Measurements from ENCODE around the gene CDKN2AIPNL. TPM values are rescaled to one million over a fixed set of nuclear protein-coding genes. Genes with fewer than 3 reads are reported as not detected.

Gene CDKN2AIPNL
- total RNA-seq, 1 donor from 2014 or later: 22.8 TPM

GRCh38 chr5:134449167-134449566 lies 37.5 kb upstream of the CDKN2AIPNL start:
- H3K4me3 Mint-ChIP-seq (ENCODE audit: unreplicated experiment): no peak overlapping the region
- H3K9ac ChIP-seq (ENCODE audit: low read length): no peak overlapping the region
- TF ChIP-seq CTCF (IDR thresholded peaks at IDR 0.05; ENCODE audit: insufficient read depth, low read depth, low read length) (no peak), EZH2 (IDR thresholded peaks at IDR 0.05; ENCODE audit: insufficient read depth, low read length) (no peak)
- H2AFZ ChIP-seq (ENCODE audit: low read depth, low read length): no peak overlapping the region
- H3K27ac Mint-ChIP-seq (ENCODE audit: unreplicated experiment): no peak overlapping the region
- no peaks in the 10 kb centered on the region for H3K27me3 ChIP-seq (ENCODE audit: insufficient read depth, low read length)
- H3K9me3 Mint-ChIP-seq (ENCODE audit: unreplicated experiment): no peaks in the 10 kb centered on the region
- H3K4me1 ChIP-seq (ENCODE audit: insufficient read depth, low read length): peaks cover 10% of the 10 kb centered on the region
- peaks cover 3% of the 10 kb centered on the region for H3K36me3 Mint-ChIP-seq (ENCODE audit: low read depth, unreplicated experiment)
- no peak overlapping the region for H3K4me2 ChIP-seq (ENCODE audit: low read length)
- H3K27ac ChIP-seq (ENCODE audit: low read depth, low read length): no peak overlapping the region
- H3K4me3 ChIP-seq (ENCODE audit: insufficient read depth, low read depth, low read length): no peak overlapping the region
- no peaks in the 10 kb centered on the region for H3K9me3 ChIP-seq (ENCODE audit: insufficient read depth, low read depth, low read length)
- peaks cover 8% of the 10 kb centered on the region for H3K4me1 Mint-ChIP-seq (ENCODE audit: low read depth, unreplicated experiment)
- peaks cover 4% of the 10 kb centered on the region for H3K27me3 Mint-ChIP-seq (ENCODE audit: low read depth, unreplicated experiment)
- no peaks in the 10 kb centered on the region for H4K20me1 ChIP-seq (ENCODE audit: insufficient read depth, low read length)
- DNase-seq (ENCODE audit: low read depth): no peak
- FAIRE-seq: no peak
- no peaks in the 10 kb centered on the region for H3K79me2 ChIP-seq (ENCODE audit: insufficient read depth, low read length)
- no peaks in the 10 kb centered on the region for H3K36me3 ChIP-seq (ENCODE audit: insufficient read depth, low read length)

- H3K4me1 Mint-ChIP-seq (ENCODE audit: low read depth, unreplicated experiment): peaks cover 8% of the 10 kb centered on the region
- no peaks in the 10 kb centered on the region for H3K9me3 Mint-ChIP-seq (ENCODE audit: unreplicated experiment)
- no peaks in the 10 kb centered on the region for H3K27me3 ChIP-seq (ENCODE audit: insufficient read depth, low read length)
- peaks cover 10% of the 10 kb centered on the region for H3K4me1 ChIP-seq (ENCODE audit: insufficient read depth, low read length)
- no peak for DNase-seq (ENCODE audit: low read depth)
- H3K79me2 ChIP-seq (ENCODE audit: insufficient read depth, low read length): no peaks in the 10 kb centered on the region
- TF ChIP-seq CTCF (IDR thresholded peaks at IDR 0.05; ENCODE audit: insufficient read depth, low read depth, low read length) (no peak), EZH2 (IDR thresholded peaks at IDR 0.05; ENCODE audit: insufficient read depth, low read length) (no peak)
- H2AFZ ChIP-seq (ENCODE audit: low read depth, low read length): no peak overlapping the region
- H3K9me3 ChIP-seq (ENCODE audit: insufficient read depth, low read depth, low read length): no peaks in the 10 kb centered on the region
- peaks cover 3% of the 10 kb centered on the region for H3K36me3 Mint-ChIP-seq (ENCODE audit: low read depth, unreplicated experiment)
- H3K4me3 ChIP-seq (ENCODE audit: insufficient read depth, low read depth, low read length): no peak overlapping the region
- FAIRE-seq: no peak
- no peak overlapping the region for H3K4me3 Mint-ChIP-seq (ENCODE audit: unreplicated experiment)
- no peak overlapping the region for H3K27ac Mint-ChIP-seq (ENCODE audit: unreplicated experiment)
- H3K4me2 ChIP-seq (ENCODE audit: low read length): no peak overlapping the region
- no peak overlapping the region for H3K9ac ChIP-seq (ENCODE audit: low read length)
- H3K36me3 ChIP-seq (ENCODE audit: insufficient read depth, low read length): no peaks in the 10 kb centered on the region
- no peaks in the 10 kb centered on the region for H4K20me1 ChIP-seq (ENCODE audit: insufficient read depth, low read length)
- peaks cover 4% of the 10 kb centered on the region for H3K27me3 Mint-ChIP-seq (ENCODE audit: low read depth, unreplicated experiment)
- H3K27ac ChIP-seq (ENCODE audit: low read depth, low read length): no peak overlapping the region
These were observed 36.3 kb upstream of the CDKN2AIPNL start for GRCh38 chr5:134447815-134448520.

GRCh38 chr5:134446938-134447337 lies 35.3 kb upstream of the CDKN2AIPNL start:
- Mint-ChIP-seq H3K9me3 (ENCODE audit: unreplicated experiment) (no peaks in the 10 kb centered on the region), H3K4me1 (ENCODE audit: low read depth, unreplicated experiment) (peaks cover 4% of the 10 kb centered on the region), H3K27ac (ENCODE audit: unreplicated experiment) (no peak overlapping the region), H3K4me3 (ENCODE audit: unreplicated experiment) (no peak overlapping the region), H3K36me3 (ENCODE audit: low read depth, unreplicated experiment) (peaks cover 3% of the 10 kb centered on the region), H3K27me3 (ENCODE audit: low read depth, unreplicated experiment) (peaks cover 4% of the 10 kb centered on the region)
- Histone ChIP-seq H3K9ac (ENCODE audit: low read length) (no peak overlapping the region), H3K9me3 (ENCODE audit: insufficient read depth, low read depth, low read length) (no peaks in the 10 kb centered on the region), H3K79me2 (ENCODE audit: insufficient read depth, low read length) (no peaks in the 10 kb centered on the region), H3K27me3 (ENCODE audit: insufficient read depth, low read length) (no peaks in the 10 kb centered on the region), H3K4me2 (ENCODE audit: low read length) (no peak overlapping the region), H2AFZ (ENCODE audit: low read depth, low read length) (no peak overlapping the region), H4K20me1 (ENCODE audit: insufficient read depth, low read length) (no peaks in the 10 kb centered on the region), H3K36me3 (ENCODE audit: insufficient read depth, low read length) (no peaks in the 10 kb centered on the region), H3K27ac (ENCODE audit: low read depth, low read length) (no peak overlapping the region), H3K4me3 (ENCODE audit: insufficient read depth, low read depth, low read length) (no peak overlapping the region), H3K4me1 (ENCODE audit: insufficient read depth, low read length) (peaks cover 7% of the 10 kb centered on the region)
- no peak for FAIRE-seq
- DNase-seq (ENCODE audit: low read depth): no peak
- no peak for TF ChIP-seq CTCF (IDR thresholded peaks at IDR 0.05; ENCODE audit: insufficient read depth, low read depth, low read length)
- TF ChIP-seq EZH2 (IDR thresholded peaks at IDR 0.05; ENCODE audit: insufficient read depth, low read length): no peak

All from astrocyte (in vitro differentiated cells and primary cell).